Activated T-cell treated with anti-CD3 and anti-CD28 coated beads for 1 hour (primary cell): ENCODE measurements around the gene KLHL6.

ENCODE experiments used
- DNase-seq: peaks from one replicate; pipeline ENCODE4 v3.0.0-alpha.2; 2020; ENCODE audit warnings: low read depth

Gene KLHL6

DNA sequence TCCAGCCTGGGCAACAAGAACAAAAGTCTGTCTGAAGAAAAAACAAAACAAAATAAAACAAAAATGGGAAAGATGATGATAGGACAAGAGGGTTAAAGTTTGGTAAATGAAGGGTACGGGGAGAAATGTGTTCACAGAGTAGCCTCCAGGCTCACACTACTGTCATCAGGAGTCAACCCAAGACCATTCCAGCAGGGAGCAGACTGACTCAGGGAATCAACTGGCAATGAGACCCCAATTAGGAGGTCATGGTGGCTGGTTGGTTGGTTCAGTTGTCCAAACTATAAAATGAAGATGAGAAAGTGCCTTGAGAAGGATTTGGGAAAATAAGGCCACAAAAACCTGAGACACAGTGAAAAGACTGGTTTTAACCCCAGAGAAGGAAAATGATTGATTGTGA lies 51.8 kb downstream of the KLHL6 start:
- DNase-seq: no peak

DNA sequence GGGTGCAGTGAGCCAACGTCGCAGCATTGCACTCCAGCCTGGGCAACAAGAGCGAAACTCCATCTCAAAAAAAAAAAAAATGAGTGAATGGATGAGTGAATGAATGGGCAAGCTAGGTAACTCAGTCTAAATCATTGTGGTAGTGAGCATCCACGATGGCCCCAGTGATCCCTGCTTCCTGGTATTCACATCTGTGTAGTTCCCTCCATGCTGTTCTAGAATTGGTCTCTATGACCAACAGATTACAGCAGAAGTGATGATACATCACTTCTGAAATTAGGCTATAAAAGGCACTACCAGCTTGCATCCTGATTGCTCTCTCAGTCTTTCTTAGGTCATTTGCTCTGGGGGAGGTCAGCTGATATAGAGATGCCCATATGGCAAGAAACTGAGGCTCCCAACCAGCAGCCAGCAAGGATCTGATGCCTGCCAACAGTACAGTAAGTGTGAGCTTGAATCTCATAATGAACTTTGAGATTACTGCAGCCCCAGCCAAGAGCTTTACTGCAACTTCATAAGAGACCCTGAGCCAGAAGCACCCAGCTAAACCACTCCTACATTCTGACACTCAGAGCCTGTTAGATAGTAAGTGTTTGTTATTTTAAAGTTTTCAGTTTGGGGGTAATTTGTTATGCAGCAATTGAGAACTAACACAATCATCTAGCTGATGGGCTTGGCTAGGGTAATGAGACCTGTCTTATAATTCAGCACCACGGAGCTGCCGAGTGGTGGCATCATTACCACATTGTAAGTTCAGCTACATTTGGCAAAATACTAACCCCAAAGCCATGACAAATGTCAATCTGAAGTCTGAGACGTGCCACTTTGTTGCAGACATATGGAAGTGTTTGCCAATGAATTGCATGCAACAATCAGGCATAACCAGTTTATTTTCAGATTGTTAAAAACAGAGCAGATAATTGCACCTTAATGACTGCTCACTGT lies 53.0 kb downstream of the KLHL6 start:
- DNase-seq: no peak

DNA sequence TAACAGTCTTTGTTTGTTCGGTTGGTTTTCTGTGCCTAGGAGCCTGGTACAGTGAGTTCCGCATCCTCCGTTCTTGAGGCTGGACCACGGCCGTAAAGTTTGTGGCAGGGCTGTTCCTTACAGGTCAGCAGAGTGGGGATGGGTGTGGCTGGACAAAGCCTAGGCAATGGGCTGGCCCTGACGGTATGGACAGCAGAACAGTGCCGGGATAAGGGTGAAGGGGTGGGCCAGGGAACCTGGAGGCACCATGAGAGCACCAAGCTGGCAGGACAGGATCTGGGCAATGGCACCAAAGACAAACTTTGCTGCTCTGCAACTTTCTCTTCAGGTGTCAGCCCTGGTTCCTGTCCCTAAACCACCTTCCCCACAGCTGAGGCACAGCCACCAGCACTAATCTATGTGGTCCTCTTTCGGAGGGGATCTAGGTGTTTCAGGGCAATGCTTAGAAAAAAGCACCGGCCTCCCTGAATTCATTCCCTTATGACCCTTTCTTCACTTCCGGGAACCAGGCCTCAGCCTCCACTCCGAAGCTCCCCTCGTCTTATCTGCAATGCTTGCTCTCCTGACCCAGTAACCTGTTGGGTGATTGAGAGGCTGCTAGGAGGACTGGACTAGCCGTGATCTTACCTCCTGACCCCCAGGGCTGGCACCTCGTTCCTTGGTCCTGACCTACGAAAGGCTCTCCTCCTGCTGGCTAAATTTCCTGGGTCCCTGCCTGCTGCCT lies 54.4 kb downstream of the KLHL6 start:
- DNase-seq: no peak

DNA sequence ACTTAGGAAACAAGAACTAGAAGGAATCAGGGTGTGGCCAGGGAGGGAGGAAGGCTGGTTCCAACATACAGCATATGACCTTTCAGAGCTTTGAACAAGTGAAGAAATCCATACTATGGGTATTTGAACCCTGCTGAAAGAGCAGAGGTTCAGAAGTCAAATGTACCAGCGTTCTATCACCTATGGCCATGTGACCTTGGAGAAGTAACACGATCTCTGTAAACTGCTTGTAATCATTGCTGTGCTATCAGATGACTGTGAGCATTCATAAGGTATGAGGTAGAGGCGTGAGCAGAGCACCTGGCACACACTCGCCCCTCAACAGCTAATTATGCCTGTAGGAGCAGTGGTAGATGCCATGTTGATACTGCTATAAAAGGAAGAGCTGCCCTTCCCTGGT lies 55.2 kb downstream of the KLHL6 start:
- no peak for DNase-seq

DNA sequence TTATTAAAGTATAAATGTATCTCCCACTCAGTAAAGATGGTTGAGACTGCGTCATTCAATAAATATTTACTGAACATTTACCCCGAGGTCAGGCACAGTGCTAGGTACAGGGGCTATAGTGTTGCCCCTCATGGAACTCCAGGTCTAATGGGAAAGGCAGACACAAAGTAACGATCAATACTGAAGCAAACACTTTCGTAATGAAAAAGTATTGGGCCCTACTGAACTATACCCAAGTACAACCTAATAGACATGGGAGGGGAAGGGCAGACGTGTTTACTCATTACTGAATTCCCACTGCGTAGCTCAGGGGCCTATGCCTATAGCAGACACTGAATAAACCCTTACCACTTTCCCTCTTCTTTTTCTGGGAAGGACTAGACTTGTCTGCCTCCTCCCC lies 56.9 kb downstream of the KLHL6 start:
- DNase-seq: no peak

DNA sequence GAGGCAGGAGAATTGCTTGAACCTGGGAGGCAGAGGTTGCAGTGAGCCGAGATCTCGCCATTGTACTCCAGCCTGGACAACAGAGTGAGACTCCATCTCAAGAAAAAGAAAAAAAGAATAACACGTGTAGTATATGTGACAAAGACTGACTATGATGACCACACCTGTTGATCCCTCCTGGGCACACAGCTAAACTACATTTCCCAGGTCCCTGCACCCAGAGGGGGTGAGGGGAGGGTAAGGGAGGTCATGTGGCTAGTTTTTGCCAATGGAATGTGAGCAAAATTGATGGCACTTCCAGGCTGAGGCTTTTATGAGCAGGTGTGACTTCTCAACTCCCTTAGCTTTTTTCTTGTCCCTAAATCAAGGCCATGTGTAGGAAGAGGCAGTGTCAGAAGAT lies 58.2 kb downstream of the KLHL6 start:
- DNase-seq: no peak

DNA sequence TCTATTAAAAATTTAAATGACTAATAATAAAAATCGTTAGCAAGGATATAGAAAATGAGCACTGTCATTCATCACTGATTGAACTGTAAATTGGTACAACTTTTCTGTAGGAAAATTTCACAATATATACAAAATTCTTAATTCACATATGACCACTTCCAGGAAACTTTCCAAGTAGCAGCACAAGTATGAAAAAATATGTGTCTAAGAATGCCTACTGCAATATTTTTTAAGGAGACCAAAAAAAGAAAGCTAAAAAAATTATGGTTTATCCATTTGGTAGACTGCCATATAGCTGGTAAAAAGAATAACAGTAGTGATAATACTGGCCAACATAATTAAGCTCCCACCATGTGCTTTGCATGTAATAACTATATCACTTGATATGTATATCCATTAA lies 59.2 kb downstream of the KLHL6 start:
- DNase-seq: no peak

DNA sequence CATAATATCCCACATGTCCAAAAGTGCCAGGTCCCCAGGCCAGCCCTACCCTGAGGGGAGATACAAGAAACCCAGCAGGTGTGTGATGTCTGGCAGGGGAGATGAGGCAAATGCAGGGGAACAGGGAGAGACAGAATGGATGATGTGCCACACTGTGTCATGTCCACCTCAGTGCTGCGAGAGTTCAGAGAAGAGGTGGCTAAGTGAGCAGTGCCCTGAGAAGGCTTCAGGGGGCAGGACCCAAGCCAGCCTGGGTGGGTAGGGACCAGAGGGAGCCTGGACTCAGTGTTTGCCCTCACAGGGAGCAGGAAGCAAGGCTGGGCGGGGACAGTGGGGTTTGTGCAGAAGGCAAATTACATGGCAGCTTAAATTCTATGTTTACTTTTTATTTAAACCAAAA lies 61.2 kb downstream of the KLHL6 start:
- no peak for DNase-seq

DNA sequence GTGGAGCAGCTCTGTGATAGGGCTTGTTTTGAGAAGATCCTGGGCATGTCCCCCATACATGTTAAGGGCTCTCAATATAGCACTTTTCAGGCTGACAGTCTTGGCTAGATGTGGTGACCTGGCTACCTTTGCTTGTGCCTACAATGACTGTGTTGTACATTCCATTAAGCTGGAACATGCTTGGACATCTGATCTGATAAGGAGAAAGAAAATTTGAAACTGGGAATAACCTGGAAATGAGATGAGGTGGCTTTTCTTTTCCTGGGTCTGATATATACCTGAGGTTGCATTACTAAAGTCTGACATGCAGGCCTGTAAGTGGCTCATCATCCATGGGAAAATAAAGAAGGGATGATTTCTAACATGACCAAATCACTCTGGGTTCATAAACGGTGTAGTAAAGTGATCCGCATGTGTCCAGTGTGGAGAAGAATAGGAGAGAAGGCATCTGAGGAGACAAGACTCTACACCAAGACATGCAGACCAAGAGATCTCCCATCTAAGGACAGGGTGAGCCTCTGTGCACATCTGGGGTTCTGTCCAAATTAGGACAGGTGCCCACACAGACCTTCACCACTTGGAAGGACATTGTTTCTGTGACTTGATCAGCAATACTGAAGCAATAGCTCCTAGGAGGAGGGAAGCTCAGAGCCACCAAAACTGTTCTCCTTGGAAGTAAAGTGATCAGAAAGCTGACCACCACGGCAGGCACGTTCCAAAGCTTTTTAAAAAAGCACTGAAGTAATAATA lies 62.0 kb downstream of the KLHL6 start:
- DNase-seq: no peak

DNA sequence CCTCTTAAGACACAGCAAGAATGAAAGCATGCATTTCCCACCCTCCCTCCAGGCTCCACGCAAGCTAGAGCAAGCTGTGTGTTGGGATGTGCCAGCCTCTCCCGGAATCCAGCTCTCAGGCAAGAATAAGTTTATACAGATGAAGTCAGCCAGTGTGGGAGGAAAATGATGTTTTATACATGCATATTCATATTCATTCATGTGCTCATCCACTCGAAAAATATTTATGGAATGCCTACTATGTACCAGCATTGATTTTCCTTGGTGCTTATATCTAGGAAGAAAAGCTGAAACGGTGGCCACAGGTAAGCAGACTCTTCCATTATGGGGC lies 62.7 kb downstream of the KLHL6 start:
- no peak for DNase-seq

DNA sequence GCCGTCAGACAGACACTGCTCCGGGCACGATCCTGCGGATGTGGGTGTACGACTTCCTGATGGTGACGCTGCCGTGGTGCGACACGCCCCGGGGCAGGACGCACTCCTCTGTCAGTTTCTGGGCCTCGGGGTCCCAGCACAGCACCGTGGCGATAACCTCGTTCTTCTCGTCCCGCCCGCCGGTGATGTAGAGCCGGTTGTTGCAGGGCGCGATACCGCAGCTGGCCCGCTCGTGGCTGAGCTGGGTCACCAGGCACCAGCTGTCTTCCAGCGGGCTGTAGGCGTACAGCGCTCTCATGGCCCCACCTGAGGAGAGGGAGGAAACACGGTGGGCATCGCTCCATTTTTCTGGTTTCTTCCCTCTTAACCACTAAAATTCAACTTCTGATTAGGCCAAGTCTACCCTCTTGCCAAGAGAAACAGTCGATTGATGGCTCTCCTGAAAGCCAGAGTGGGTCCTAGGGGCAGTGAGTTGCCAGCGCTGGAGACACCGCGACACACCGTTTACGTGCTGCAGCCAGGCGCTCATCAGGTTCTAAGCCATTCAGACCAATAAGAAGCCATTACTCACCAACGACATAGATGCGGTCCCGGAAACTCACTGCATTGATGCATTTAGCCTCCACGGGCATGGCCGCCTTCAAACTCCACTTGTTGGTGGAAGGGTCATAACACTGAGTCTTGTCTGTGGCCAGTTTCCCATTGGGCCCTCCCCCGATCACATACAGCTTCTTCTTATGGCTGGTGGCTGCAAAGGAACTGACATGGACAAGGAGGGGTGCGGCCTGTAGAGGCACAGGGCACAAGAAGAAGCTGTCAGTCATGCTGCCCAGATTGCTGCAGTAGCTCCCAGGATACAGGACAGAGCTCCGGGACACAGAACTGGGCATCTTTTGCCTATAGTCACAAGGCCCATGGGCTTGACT lies 63.3 kb downstream of the KLHL6 start:
- DNase-seq: no peak

DNA sequence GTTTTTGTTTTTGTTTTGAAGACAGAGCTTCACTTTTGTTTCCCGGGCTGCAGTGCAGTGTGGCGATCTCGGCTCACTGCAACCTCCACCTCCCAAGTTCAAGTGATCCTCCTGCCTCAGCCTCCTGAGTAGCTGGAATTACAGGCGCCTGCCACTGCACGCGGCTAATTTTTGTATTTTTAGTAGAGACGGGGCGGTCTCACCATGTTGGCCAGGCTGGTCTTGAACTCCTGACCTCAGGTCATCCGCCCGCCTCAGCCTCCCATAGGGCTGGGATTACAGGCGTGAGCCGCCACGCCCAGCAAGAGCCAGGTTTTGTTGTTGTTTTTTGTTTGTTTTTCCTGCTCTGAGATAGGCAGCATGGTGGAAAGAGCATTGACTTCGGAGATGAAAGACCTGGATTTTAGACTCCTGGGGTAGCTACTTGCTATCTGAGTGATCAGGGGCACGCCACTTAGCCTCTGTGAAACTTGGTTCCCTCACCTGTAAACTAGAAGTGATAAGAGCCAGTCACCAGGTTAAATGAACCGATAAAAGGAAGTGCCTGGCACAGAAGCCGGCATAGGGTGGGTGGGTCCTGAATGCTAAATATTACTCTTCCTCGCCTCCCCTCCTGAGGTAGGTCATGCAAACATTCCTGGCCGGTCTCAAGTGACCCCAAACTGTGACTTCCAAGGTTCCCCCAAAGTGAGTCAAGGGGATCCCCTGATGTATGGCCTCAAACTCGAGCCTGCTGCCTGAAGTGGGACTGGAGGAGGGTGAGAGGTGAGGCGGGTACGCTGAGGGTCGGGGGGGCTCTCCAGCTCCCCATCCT lies 64.2 kb downstream of the KLHL6 start:
- DNase-seq: no peak

DNA sequence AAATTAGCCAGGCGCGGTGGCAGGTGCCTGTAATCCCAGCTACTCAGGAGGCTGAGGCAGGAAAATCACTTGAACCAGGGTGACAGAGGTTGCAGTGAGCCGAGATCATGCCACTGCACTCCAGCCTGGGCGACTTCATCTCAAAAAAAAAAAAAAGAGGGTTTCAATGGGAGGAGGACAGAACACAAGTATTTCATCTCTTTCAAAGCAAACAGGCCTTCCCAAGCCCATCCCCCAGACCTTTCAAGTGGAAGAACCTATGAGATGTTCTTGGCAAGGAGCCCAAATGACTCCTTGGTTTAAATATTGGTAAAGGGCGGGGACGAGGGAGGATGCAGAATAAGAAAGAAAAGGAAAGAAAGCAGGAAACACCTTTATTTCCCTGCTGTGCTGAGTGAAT lies 64.9 kb downstream of the KLHL6 start:
- DNase-seq: no peak

DNA sequence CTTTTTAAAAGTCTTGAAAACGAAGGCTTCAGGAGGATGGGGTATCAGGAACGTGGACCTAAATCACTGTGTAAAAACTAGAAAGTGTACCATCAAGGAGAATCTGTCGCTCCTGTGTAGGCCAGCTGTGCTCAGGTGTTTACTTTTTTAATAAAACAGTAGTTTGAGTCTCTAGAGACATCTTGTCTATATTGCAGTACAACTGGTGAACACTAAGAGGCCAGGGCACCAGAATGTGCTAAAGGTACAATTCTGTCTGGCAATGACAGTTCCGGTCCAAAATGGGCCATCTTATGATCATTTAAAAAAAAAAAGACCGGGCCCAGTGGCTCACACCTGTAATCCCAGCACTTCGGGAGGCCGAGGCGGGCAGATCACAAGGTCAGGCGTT lies 65.3 kb downstream of the KLHL6 start:
- no peak for DNase-seq

DNA sequence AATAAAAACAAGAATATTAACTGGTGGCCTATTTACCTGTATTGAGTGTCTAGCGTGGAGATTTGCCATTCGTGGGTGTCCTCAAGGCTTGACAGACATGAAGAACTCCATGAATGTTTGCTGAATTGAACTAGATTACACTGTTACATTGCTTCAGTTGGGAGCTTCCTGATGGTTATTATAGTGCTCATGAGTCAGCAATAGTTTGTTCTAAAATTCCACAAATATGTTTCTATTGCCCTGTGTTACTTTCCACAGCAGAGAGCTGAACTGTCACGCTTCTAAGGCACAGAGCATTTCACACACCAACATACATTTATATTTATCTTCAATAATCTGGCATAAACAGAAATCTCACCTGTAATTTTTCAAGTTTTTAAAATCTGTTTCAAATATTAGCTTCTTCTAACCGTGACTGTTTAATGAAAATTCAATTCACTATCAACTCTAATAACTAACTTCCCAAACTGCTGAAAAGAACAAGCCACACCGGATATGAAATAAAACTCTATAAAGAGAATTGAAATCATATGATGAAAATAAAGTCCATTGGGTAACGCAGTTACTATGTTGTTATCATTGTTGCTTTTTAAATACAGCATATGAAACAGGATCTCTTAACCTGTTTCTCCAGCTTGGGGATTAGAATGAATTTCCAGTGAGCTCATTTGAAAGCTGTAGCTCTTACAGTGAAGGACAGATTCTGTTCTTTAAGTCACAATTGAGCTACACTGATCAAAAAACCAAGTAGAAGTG lies 65.9 kb downstream of the KLHL6 start:
- no peak for DNase-seq

DNA sequence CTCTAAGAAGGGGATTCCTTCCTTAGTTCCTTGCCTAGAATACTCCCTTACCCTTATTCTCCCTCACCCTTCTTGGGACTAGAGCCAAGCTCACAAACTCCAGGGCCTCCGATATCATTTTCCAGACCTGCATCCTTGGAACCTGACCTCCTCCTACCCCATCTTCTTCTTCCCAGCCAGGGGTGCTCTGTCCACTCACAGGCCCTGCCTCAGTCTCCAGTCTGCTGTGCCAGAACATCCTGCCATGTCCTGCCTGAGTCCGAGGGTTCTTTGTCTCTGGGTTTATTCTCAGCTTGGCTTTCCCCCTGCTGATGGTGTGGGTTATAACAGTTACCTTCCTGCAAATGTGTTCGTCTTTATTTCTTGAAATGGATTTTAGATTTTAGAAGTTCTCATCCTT lies 67.2 kb downstream of the KLHL6 start:
- DNase-seq: no peak

DNA sequence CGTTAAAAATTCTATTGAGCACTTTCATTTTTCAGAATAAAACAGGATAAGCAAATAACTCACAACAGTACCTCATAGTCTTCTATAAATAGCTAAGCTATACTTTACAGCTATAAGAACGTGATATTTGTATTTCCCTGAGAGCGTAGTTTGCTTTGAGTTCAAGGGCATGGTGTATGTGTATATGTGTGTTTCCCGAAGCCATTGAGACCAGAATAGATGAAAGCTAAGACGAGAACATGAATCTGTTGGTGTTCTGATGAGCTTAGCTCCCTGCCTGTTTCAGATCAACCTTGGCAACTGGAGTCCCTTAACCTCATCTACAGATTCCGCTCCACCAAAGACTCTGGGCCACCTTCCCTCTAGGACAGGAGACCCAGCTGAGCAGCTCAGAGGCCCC lies 67.6 kb downstream of the KLHL6 start:
- no peak for DNase-seq

DNA sequence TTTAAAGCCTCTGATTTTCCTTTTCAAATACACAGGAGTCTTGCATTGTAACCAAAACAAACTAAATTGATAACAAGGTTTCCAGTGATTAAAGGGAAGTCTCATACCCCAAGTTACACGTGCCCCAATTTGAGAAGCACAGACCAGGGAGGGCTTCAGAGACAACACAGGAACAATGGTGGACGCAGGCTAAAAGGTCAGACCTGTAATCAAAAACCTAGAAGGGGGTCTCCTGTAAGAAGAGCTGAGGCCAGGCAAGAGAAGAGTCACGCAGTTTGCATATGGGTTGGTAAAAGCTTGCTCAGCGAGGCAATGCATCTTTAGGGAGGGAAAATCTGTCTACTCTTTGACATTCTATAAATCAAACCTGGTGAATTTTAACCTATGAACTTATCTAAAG lies 68.5 kb downstream of the KLHL6 start:
- no peak for DNase-seq

DNA sequence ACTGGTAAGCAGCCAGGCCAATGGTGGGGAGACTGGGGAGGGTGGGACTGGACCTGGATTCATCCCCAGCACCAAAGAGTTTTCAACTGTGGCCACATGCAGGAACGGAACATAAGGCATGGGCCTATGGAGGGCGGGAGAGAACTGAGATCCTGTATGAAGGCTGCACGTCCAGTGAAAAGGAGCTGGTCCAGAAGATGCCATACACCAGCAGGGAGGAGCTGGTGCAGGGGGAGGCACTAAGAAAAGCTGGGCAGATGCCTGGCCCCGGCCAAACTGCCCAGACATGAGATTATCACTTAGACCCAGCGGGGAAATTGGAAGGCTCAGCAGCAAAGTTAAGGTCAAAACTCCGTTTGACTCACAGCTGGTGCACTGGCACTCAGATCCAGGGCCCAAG lies 69.0 kb downstream of the KLHL6 start:
- DNase-seq: no peak

DNA sequence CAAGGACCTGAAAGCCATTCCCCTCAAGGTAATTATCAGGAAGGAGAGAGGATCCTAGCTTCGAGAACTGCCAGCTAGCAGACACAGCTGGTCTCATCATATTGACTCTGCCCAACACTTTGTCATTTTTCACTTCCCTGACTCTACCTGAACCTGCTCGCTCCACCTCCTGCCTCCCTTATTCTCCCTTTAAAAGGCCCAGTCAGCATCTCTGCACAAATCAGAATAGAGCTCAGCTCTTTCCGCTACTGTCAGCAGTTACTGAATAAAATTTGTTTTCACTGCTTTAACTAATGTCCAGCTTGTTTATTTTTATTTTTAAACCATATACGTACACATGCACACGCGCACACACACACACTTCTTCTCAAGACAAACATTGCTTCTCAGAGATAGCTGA lies 69.9 kb downstream of the KLHL6 start:
- no peak for DNase-seq
